ENCODE data around the gene HOXB8.

GRCh38 chr17:48647103-48647962 lies 32.2 kb upstream of the HOXB8 start:
- peak; percentile 28 for TF ChIP-seq POLR2A (IDR thresholded peaks at IDR 0.05)
- peak; percentile 22 to 58 (median 45) for TF ChIP-seq POLR2AphosphoS5 (IDR thresholded peaks at IDR 0.05)
- peak in 1 of 5 experiments; percentile 38 for TF ChIP-seq CTCF (IDR thresholded peaks at IDR 0.05)
- no peak for TF ChIP-seq EP300 (IDR thresholded peaks at IDR 0.05; ENCODE audit: low read depth)
